HG03432 (cell line): Measurements from ENCODE around the gene UNC93B1.
"Not testable (repeated sequence)": the region's sequence is repeated elsewhere in the genome, so short reads cannot be mapped to it uniquely, and the experiment has no call there.

Source experiments
- ATAC-seq: cut with Tn5 transposase; IDR thresholded peaks from one replicate; pipeline ENCODE4 v1.9.1; 2021; ENCODE audit warnings: mild to moderate bottlenecking, moderate library complexity; ENCODE audit not compliant: unreplicated experiment

Gene UNC93B1

DNA sequence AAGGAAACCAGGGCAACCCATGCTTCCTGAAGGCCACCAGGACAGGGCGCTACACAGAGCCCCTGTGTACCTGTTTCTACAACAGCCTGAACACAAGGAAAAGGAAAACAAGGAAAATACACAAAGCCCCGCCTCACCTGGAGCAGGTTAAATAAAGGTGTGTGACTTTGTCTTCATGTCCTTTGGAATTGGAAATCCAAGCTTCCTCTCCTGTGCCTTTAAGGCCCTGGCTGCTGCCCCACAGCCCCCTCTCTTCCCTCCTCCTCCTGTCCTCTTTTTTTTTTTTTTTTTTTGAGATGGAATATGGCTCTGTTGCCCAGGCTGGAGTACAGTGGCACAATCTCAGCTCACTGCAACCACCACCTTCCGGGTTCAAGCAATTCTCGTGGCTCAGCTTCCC is 57.5 kb downstream of the UNC93B1 start:
- ATAC-seq = not testable (repeated sequence)

- ATAC-seq = not testable (repeated sequence)
These were observed 60.5 kb downstream of the UNC93B1 start for GRCh38 chr11:67943406-67943805.
